Measurements from ENCODE around the gene IFNGR2. TPM values are rescaled to one million over a fixed set of nuclear protein-coding genes. Genes with fewer than 3 reads are reported as not detected.

The IFNGR2 gene
- total and polyA plus RNA-seq, 4 experiments from 2014 or later, result 8.7 to 24.3 (median 21.8) TPM

DNA sequence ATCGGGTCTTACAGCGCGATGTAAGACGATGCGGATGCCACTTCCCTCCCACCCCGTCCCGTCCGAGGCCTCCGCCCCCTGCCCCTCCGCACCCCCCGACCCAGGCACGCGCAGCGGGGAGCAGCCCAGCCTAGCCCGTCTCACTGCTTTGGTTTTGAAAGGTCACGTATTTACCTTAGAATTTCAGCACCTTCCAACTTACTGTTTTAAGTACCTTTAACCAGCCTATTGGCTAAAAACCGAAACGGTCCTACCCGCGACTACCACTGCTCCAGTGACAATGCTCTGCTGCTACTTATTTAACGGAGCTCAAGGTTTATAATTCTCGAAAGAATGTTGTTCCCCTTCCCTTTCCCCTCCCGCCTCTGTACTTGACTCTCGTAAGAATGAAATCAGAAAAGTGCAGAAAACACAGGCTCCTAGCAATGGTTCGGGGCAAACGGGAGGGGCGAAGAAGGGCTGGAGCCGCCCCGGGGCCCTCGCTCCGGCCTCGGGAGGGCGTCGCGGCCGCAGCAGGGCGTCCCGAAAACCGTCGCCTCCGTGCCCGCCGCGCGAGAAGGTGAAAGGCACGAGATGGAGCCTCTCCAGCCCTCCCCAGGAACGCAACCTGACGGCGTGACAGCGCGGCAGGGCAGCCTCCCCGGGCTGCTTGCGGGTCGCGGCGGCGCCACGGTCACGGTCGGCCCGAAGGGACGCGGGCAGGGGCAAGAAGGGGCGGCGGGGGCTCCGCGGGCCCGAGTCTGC, 75.9 kb downstream of the IFNGR2 start:
- CTCF ChIA-PET (ENCODE audit: partially characterized antibody), result interaction anchor here (1.2 to 2.5 kb wide), 8 partner anchors 12 to 708 kb away, joined by 3 to 21 read pairs (median 5); partner anchors contain the start of genes DNAJC28 and PAXBP1
- Mint-ChIP-seq H3K27me3 (no peaks in the 10 kb centered on the region), H3K9me3 (no peaks in the 10 kb centered on the region), H3K4me3 (peak overlapping the region; percentile 85 to 95 (median 90)), H3K4me1 (peaks cover 8 to 29% (median 20%) of the 10 kb centered on the region in 4 donors), H3K36me3 (peaks cover 0 to 9% of the 10 kb centered on the region in 2 donors), H3K27ac (peak overlapping the region; percentile 60 to 95 (median 90))
- DNase-seq, result peak in 4 of 5 donors; percentile 48 to 69 (median 59)
- Histone ChIP-seq H3K27me3 (ENCODE audit: insufficient read depth, low read length) (no peaks in the 10 kb centered on the region), H3K36me3 (ENCODE audit: insufficient read depth, low read length) (no peaks in the 10 kb centered on the region), H3K9me3 (ENCODE audit: control insufficient read depth in 1 of 2, low read length in 2 of 2) (no peaks in the 10 kb centered on the region), H3K27ac (ENCODE audit: low read depth, low read length) (peak overlapping the region; percentile 91), H3K4me3 (ENCODE audit: low read length in 2 of 2) (peak overlapping the region; percentile 66 to 95), H3K4me1 (ENCODE audit: insufficient read depth, low read length) (peaks cover 14% of the 10 kb centered on the region)
- POLR2A ChIA-PET (ENCODE audit: partially characterized antibody), result interaction anchor here (0.6 to 4.1 kb wide), 34 partner anchors 10 to 867 kb away, joined by 3 to 142 read pairs (median 7); partner anchors contain the start of genes CFAP298, DNAJC28, DONSON and GART
- intact Hi-C loops (cut with micrococcal nuclease), result loop anchor here (1.0 kb wide), 3 partner anchors 117 to 707 kb away; no protein-coding TSS in a partner anchor

DNA sequence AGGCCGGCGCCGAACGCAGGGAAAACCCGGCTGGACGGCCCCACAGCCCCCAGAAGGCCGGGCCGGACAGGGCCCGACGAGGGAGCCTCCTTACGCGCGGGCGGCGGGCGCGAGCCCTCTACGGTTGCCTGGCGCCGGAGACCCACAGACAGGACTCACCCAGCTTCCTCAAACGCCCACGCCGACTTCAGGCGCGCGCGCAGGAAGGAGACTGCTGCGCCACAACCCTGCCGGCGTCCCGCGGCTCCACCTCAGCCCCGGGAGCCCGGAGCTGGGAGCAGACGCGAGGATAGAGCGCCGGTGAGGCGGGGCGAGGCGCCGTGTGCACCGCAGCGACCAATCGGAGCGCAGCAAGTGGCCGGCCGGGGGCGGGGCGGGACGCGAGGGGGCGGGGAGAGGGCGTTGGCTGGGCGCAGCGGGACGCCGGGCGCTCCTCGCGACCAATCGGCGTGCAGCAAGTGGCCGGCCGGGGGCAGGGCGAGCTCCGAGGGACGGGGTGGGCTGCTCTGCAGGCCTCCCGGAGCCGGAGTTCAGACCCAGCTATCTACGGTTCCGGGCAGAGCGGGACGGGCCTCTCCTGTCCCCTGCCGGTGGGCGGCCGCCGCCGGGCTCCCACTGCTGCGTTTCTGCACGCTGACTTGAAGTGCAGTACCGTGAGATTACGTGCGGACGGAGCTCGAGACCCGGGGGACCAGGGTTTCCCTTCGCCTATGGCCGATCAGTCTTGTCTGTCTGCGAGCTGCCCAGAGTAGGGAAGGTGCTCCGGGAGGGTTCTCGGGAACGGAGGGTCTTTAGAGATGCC, 76.7 kb downstream of the IFNGR2 start, which contains the start of gene TMEM50B:
TSS of gene TMEM50B (minus strand) at position 296 of the 802 bp plus-strand sequence. CDS start 11,089 bp downstream, outside the sequence.
- peaks cover 8 to 29% (median 19%) of the 10 kb centered on the region in 4 donors for H3K4me1 Mint-ChIP-seq
- H3K36me3 Mint-ChIP-seq, result peaks cover 0 to 9% of the 10 kb centered on the region in 2 donors
- Histone ChIP-seq H3K27me3 (ENCODE audit: insufficient read depth, low read length) (no peaks in the 10 kb centered on the region), H3K27ac (ENCODE audit: low read depth, low read length) (peak within 1 kb of the TSS; percentile 91), H3K9me3 (ENCODE audit: control insufficient read depth in 1 of 2, low read length in 2 of 2) (no peaks in the 10 kb centered on the region), H3K4me3 (ENCODE audit: low read length in 2 of 2) (peak within 1 kb of the TSS; percentile 71 to 95), H3K36me3 (ENCODE audit: insufficient read depth, low read length) (no peaks in the 10 kb centered on the region), H3K4me1 (ENCODE audit: insufficient read depth, low read length) (peaks cover 14% of the 10 kb centered on the region)
- intact Hi-C loops (cut with micrococcal nuclease), result loop anchor here (1.0 kb wide), 4 partner anchors 11 to 708 kb away; partner anchors contain the start of genes DNAJC28 and GART
- H3K27me3 Mint-ChIP-seq, result no peaks in the 10 kb centered on the region
- ChIA-PET CTCF (ENCODE audit: partially characterized antibody) (interaction anchor here (0.7 to 2.5 kb wide), 13 partner anchors 11 to 709 kb away, joined by 3 to 21 read pairs (median 4); partner anchors contain the start of genes DNAJC28, GART and PAXBP1), POLR2A (ENCODE audit: partially characterized antibody) (interaction anchor here (0.7 to 4.1 kb wide), 42 partner anchors 11 to 1546 kb away, joined by 3 to 142 read pairs (median 5); partner anchors contain the start of genes CFAP298, DNAJC28, DONSON and GART)
- H3K27ac Mint-ChIP-seq, result peak within 1 kb of the TSS; percentile 87 to 97 (median 95)
- H3K9me3 Mint-ChIP-seq, result no peaks in the 10 kb centered on the region
- DNase-seq, result peak; percentile 91 to 95 (median 94)
- H3K4me3 Mint-ChIP-seq, result peak within 1 kb of the TSS; percentile 92 to 96 (median 94)

DNA sequence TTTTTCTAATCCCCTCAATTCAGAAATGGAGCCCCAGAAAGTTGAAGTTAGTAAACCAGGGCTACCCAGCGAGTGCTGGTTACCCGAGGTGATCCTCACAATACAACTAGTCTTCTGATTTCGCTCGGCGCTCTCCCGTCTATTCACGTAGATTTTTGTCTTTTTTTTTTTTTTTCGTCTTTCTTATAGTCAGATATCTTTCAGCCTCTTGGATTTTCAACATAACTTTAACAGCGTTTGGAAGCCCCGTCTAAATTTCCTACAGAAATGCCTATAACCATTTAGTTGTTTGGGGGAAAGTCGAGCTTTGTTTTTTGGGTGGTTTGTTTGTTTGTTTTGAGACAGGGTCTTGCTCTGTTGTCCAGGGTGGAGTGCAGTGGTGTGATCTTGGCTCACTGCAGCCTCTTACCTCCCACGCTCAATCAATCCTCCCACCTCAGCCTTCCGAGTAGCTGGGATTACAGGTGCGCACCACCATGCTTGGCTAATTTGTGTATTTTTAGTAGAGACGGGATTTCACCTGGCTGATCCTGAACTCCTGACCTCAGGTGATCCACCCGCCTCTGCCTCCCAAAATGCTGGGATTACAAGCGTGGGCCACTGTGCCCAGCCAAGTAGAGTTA, 77.4 kb downstream of the IFNGR2 start:
- H3K36me3 Mint-ChIP-seq, result peaks cover 0 to 9% of the 10 kb centered on the region in 2 donors

DNA sequence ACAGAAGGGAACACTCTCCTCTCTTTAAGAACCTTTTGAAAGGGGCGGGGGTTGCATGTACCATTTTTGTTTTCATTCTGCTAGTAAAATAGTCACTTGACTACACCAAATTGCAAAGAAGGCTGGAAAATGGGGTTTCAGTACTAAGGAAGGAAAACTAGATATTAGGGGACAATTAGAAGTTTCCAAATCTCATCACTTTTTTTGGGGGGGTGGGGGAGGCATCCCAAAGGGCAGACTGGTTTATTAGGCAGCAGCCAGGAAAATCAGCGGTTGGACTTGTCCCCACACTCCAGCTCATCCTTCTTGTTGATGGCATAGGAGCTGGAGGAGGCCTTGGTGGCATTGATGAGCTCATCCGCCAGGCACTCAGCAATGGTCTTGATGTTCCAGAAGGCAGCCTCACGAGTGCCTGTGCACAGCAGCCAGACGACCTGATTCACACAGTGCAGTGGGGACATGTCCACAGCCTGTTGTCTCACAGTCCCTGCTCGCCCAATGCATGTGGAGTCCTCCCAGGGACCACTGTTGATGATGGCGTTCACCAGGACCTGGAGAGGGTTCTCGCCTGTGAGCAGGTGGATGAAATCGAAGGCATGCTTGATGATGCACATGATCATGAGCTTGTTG, 78.2 kb downstream of the IFNGR2 start:
- ChIA-PET CTCF (ENCODE audit: partially characterized antibody) (interaction anchor here (2.2 to 2.3 kb wide), 2 partner anchors 120 to 710 kb away, joined by 5 to 11 read pairs; partner anchors contain the start of gene PAXBP1), POLR2A (ENCODE audit: partially characterized antibody) (interaction anchor here (0.6 to 4.1 kb wide), 8 partner anchors 9 to 753 kb away, joined by 3 to 142 read pairs (median 6); partner anchors contain the start of genes DNAJC28, GART, IFNAR1 and SON)
- Histone ChIP-seq H3K9me3 (ENCODE audit: control insufficient read depth in 1 of 2, low read length in 2 of 2) (no peaks in the 10 kb centered on the region), H3K27me3 (ENCODE audit: insufficient read depth, low read length) (no peaks in the 10 kb centered on the region), H3K27ac (ENCODE audit: low read depth, low read length) (no peak overlapping the region), H3K4me1 (ENCODE audit: insufficient read depth, low read length) (peaks cover 14% of the 10 kb centered on the region), H3K4me3 (ENCODE audit: low read length in 2 of 2) (no peak overlapping the region), H3K36me3 (ENCODE audit: insufficient read depth, low read length) (no peaks in the 10 kb centered on the region)
- Mint-ChIP-seq H3K9me3 (no peaks in the 10 kb centered on the region), H3K27ac (peak overlapping the region in 1 of 7 donors; percentile 87), H3K27me3 (no peaks in the 10 kb centered on the region), H3K36me3 (peaks cover 0 to 9% of the 10 kb centered on the region in 2 donors), H3K4me1 (peaks cover 8 to 29% (median 19%) of the 10 kb centered on the region in 4 donors), H3K4me3 (peak overlapping the region in 6 of 8 donors; percentile 21 to 96 (median 95))
- intact Hi-C loops (cut with micrococcal nuclease), result no loop called here
- no peak for DNase-seq

More for the DNA sequence above, 77.4 kb downstream of the IFNGR2 start:
- Mint-ChIP-seq H3K9me3 (no peaks in the 10 kb centered on the region), H3K4me1 (peaks cover 8 to 29% (median 19%) of the 10 kb centered on the region in 4 donors), H3K27ac (peak overlapping the region; percentile 87 to 97 (median 93)), H3K27me3 (no peaks in the 10 kb centered on the region), H3K4me3 (peak overlapping the region; percentile 92 to 96 (median 94))
- H3K4me1 ChIP-seq (ENCODE audit: insufficient read depth, low read length), result peaks cover 14% of the 10 kb centered on the region
- ChIA-PET POLR2A (ENCODE audit: partially characterized antibody) (interaction anchor here (0.8 to 4.1 kb wide), 32 partner anchors 10 to 1545 kb away, joined by 3 to 142 read pairs (median 6); partner anchors contain the start of genes CFAP298, DNAJC28, DONSON and GART), CTCF (ENCODE audit: partially characterized antibody) (interaction anchor here (0.7 to 2.5 kb wide), 13 partner anchors 11 to 709 kb away, joined by 3 to 21 read pairs (median 4); partner anchors contain the start of genes DNAJC28, GART and PAXBP1)
- no peaks in the 10 kb centered on the region for H3K27me3 ChIP-seq (ENCODE audit: insufficient read depth, low read length)
- no peaks in the 10 kb centered on the region for H3K36me3 ChIP-seq (ENCODE audit: insufficient read depth, low read length)
- intact Hi-C loops (cut with micrococcal nuclease), result loop anchor here (1.0 kb wide), 2 partner anchors 11 to 62 kb away; partner anchors contain the start of genes DNAJC28 and GART
- H3K9me3 ChIP-seq (ENCODE audit: control insufficient read depth in 1 of 2, low read length in 2 of 2), result no peaks in the 10 kb centered on the region
- peak overlapping the region; percentile 71 for H3K27ac ChIP-seq (ENCODE audit: low read depth, low read length)
- no peak for DNase-seq
- H3K4me3 ChIP-seq (ENCODE audit: low read length in 2 of 2), result peak overlapping the region; percentile 71 to 95

Other genes starting within 250 kb of the IFNGR2 start
- 10 to 100 TPM; 76.5 to 77.7 TPM for gene IFNAR2, start 173.5 kb upstream of the IFNGR2 start, total RNA-seq
- gene IFNAR2, start 173.5 kb upstream of the IFNGR2 start, polyA plus RNA-seq, result 10 to 100 TPM; 78.0 to 81.1 TPM
- gene IL10RB, start 137.0 kb upstream of the IFNGR2 start, total RNA-seq, result 10 to 100 TPM; 30.6 to 36.4 TPM
- gene IL10RB, start 137.0 kb upstream of the IFNGR2 start, polyA plus RNA-seq, result 10 to 100 TPM; 53.3 to 61.8 TPM
- 10 to 100 TPM; 60.1 to 62.5 TPM for gene IFNAR1, start 78.4 kb upstream of the IFNGR2 start, total RNA-seq
- 10 to 100 TPM; 52.5 to 64.4 TPM for gene IFNAR1, start 78.4 kb upstream of the IFNGR2 start, polyA plus RNA-seq
- 100 to 1,000 TPM; 110 to 112 TPM for gene TMEM50B, start 76.6 kb downstream of the IFNGR2 start, total RNA-seq
- 10 to 100 TPM; 49.2 to 66.5 TPM for gene TMEM50B, start 76.6 kb downstream of the IFNGR2 start, polyA plus RNA-seq
- 1 to 10 TPM; 1.3 to 1.6 TPM for gene DNAJC28, start 88.3 kb downstream of the IFNGR2 start, total RNA-seq
- under 1 TPM; 0.56 to 0.98 TPM for gene DNAJC28, start 88.3 kb downstream of the IFNGR2 start, polyA plus RNA-seq
- 10 to 100 TPM; 75.4 to 85.1 TPM for gene GART, start 138.7 kb downstream of the IFNGR2 start, total RNA-seq
- 10 to 100 TPM; 56.1 to 57.7 TPM for gene GART, start 138.7 kb downstream of the IFNGR2 start, polyA plus RNA-seq
- gene SON, start 139.6 kb downstream of the IFNGR2 start, total RNA-seq, result 100 to 1,000 TPM; 436 to 454 TPM
- 100 to 1,000 TPM; 314 to 639 TPM for gene SON, start 139.6 kb downstream of the IFNGR2 start, polyA plus RNA-seq
- gene DONSON, start 185.3 kb downstream of the IFNGR2 start, total RNA-seq, result 10 to 100 TPM; 11.0 to 13.7 TPM
- 1 to 10 TPM; 2.2 to 4.0 TPM for gene DONSON, start 185.3 kb downstream of the IFNGR2 start, polyA plus RNA-seq
- 10 to 100 TPM; 63.9 to 64.2 TPM for gene CRYZL1, start 238.3 kb downstream of the IFNGR2 start, total RNA-seq
- 10 to 100 TPM; 34.4 to 38.8 TPM for gene CRYZL1, start 238.3 kb downstream of the IFNGR2 start, polyA plus RNA-seq
- gene ITSN1, start 239.1 kb downstream of the IFNGR2 start, total RNA-seq, result 1 to 10 TPM; 2.9 to 3.9 TPM
- gene ITSN1, start 239.1 kb downstream of the IFNGR2 start, polyA plus RNA-seq, result 1 to 10 TPM; 1.0 to 3.1 TPM

All from CD4-positive, alpha-beta memory T cell (primary cell).